Epithelial cell of proximal tubule (primary cell): Measurements from ENCODE around the gene RBMX. TPM values are rescaled to one million over a fixed set of nuclear protein-coding genes. Genes with fewer than 3 reads are reported as not detected.

Source experiments
- DNase-seq: peaks from one replicate; pipeline ENCODE4 v3.0.0-alpha.2; 2011; ENCODE audit warnings: low read depth
- H3K4me3 ChIP-seq: 2 replicates; pipeline ENCODE4 v1.5.1; 2011; ENCODE audit warnings: low read depth, mild to moderate bottlenecking, low read length
- total RNA-seq: library from RNA; depleted of rRNA; stranded (reverse); fragments of >200 nt; gene quantifications from 2 replicates; pipeline ENCODE4 v1.2.3, GENCODE V29; 2015
- TF ChIP-seq, protein P1 (sequence below): conservative IDR thresholded peaks from 2 replicates; pipeline ENCODE4 v1.5.1; 2012; ENCODE audit warnings: low read depth, mild to moderate bottlenecking, low read length

Gene RBMX
- total RNA-seq, 1 donor from 2014 or later: 314 TPM

GRCh38 chrX:136829413-136829812, 51.1 kb downstream of the RBMX start:
- DNase-seq: no peak
- TF ChIP-seq, protein P1, sequence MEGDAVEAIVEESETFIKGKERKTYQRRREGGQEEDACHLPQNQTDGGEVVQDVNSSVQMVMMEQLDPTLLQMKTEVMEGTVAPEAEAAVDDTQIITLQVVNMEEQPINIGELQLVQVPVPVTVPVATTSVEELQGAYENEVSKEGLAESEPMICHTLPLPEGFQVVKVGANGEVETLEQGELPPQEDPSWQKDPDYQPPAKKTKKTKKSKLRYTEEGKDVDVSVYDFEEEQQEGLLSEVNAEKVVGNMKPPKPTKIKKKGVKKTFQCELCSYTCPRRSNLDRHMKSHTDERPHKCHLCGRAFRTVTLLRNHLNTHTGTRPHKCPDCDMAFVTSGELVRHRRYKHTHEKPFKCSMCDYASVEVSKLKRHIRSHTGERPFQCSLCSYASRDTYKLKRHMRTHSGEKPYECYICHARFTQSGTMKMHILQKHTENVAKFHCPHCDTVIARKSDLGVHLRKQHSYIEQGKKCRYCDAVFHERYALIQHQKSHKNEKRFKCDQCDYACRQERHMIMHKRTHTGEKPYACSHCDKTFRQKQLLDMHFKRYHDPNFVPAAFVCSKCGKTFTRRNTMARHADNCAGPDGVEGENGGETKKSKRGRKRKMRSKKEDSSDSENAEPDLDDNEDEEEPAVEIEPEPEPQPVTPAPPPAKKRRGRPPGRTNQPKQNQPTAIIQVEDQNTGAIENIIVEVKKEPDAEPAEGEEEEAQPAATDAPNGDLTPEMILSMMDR: no peak
- no peak overlapping the region for H3K4me3 ChIP-seq

DNA sequence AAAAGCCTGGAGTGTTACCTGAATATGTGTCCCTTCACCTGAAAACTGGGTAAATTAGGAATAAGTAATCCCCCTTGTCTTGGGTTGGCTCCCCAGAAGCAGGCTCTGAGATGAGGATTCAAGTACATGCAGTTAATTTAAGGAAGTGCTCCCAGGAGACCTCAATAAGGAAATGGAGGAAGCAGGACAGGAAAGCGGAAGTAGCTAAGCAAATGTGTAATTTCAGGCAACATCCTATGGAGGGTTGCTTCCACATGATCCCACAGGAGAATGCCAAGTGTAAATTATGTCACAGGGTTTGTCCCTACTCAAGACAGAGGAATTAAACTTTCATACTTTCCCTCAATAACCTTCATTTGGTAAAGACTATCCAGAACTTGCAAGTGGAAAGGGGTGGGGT, 51.7 kb downstream of the RBMX start:
- DNase-seq: no peak
- H3K4me3 ChIP-seq: no peak overlapping the region
- TF ChIP-seq, protein P1: no peak

DNA sequence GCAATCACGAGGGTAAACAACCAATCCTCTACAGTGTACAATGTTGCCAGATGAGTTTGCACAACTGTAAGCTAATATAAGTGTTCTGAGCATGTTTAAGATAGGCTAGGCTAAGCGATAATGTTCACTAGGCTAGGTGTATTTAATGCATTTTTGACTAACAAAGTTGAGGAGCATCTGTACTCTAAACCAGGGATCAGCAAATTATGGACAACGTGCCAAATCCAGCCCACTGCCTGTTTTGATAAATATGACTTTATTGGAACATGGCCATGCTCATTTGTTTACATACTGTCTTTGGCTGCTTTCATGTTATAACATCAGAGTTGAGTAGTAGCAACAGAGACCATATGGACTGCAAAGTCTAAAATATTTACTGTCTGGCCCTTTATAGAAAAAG, 53.5 kb downstream of the RBMX start:
- no peak overlapping the region for H3K4me3 ChIP-seq
- TF ChIP-seq, protein P1: no peak
- DNase-seq: no peak

DNA sequence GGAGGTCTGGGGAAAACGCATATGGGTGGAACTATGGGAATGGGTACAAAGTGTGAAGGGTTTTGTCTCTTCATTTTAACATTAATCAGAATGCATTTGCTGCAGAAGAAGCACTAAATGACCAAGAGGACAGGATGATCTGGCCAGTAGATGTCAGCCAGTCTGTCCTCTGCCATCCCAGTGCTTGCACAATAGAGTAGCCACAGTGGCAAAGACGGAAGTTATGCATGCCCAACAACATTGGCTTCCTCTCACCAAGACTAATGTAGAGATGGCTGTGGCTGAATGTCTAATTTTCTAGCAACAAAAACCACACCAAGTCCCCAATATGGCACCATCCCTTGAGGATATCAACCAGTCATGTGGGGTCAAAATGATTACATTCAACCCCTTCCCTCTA, 54.8 kb downstream of the RBMX start:
- no peak overlapping the region for H3K4me3 ChIP-seq
- DNase-seq: no peak
- TF ChIP-seq, protein P1: no peak

Other genes starting within 250 kb of the RBMX start
- gene CD40LG, start 232.6 kb downstream of the RBMX start, total RNA-seq: not detected in 2 replicates
- gene ARHGEF6, start 99.8 kb downstream of the RBMX start, total RNA-seq: 0.36 and 0.63 TPM in 2 replicates
- gene GPR101, start 153.3 kb upstream of the RBMX start, total RNA-seq: not detected in 2 replicates